Right atrium auricular region (tissue), 2 donors: ENCODE data around the gene ALLC. TPM values are rescaled to one million over a fixed set of nuclear protein-coding genes. Genes with fewer than 3 reads are reported as not detected.

Experiments used
- DNase-seq: peaks from one replicate; pipeline ENCODE4 v3.0.0-alpha.2; 2019; ENCODE audit warnings: low spot score
- H3K27ac ChIP-seq, 2 donors: fragments of 200-600 bp; sonication (generic); 1 replicate in 1 of 2; 2 replicates in 1 of 2; pipeline ENCODE4 v1.5.1; 2016 to 2019
- H3K27me3 ChIP-seq, 2 donors: fragments of 200-600 bp; sonication (generic); one replicate each; pipeline versions ENCODE4 v1.5.1 to v1.6.0; 2017 to 2019
- H3K36me3 ChIP-seq: fragments of 200-600 bp; sonication (generic); one replicate; pipeline ENCODE4 v1.5.1; 2016
- H3K4me1 ChIP-seq, 2 donors: fragments of 200-600 bp; sonication (generic); one replicate each; pipeline versions ENCODE4 v1.5.1 to v1.6.0; 2017 to 2019
- H3K4me3 ChIP-seq, 2 donors: fragments of 200-600 bp; sonication (generic); 1 replicate in 1 of 2; 2 replicates in 1 of 2; pipeline ENCODE4 v1.5.1; 2017 to 2019; ENCODE audit warnings: mild to moderate bottlenecking in 1 of 2, moderate library complexity in 1 of 2
- H3K9me3 ChIP-seq, 2 donors: fragments of 200-600 bp; sonication (generic); one replicate each; pipeline ENCODE4 v1.5.1; 2019
- CTCF ChIP-seq, 2 donors: fragments of 200-600 bp; sonication (generic); IDR thresholded peaks; one replicate each; pipeline ENCODE4 v1.5.1; 2019; ENCODE audit warnings: antibody characterized with exemption in 2 of 2
- total RNA-seq, 2 donors: library from RNA; depleted of rRNA; stranded (reverse); fragments of >200 nt; gene quantifications; one replicate each; pipeline ENCODE4 v1.1.0, GENCODE V29; 2016

Gene ALLC
- total RNA-seq, 2 donors from 2014 or later = not detected

- Histone ChIP-seq H3K9me3 (no peaks in the 10 kb centered on the region), H3K36me3 (no peaks in the 10 kb centered on the region), H3K4me3 (no peak overlapping the region), H3K27me3 (no peaks in the 10 kb centered on the region), H3K4me1 (no peaks in the 10 kb centered on the region), H3K27ac (no peak overlapping the region)
- TF ChIP-seq CTCF (IDR thresholded peaks at IDR 0.05) = no peak
- DNase-seq = no peak
These were observed 16.1 kb upstream of the ALLC start for GRCh38 chr2:3641841-3642421.

GRCh38 chr2:3642521-3643215, 15.3 kb upstream of the ALLC start:
- Histone ChIP-seq H3K4me1 (no peaks in the 10 kb centered on the region), H3K36me3 (no peaks in the 10 kb centered on the region), H3K27ac (no peak overlapping the region), H3K27me3 (no peaks in the 10 kb centered on the region), H3K4me3 (no peak overlapping the region), H3K9me3 (no peaks in the 10 kb centered on the region)
- no peak for TF ChIP-seq CTCF (IDR thresholded peaks at IDR 0.05)
- no peak for DNase-seq

GRCh38 chr2:3643371-3644245, 14.4 kb upstream of the ALLC start:
- DNase-seq = no peak

GRCh38 chr2:3644246-3644525, 13.8 kb upstream of the ALLC start:
- Histone ChIP-seq H3K9me3 (no peaks in the 10 kb centered on the region), H3K27ac (no peak overlapping the region), H3K27me3 (no peaks in the 10 kb centered on the region), H3K4me1 (no peaks in the 10 kb centered on the region), H3K36me3 (no peaks in the 10 kb centered on the region), H3K4me3 (no peak overlapping the region)
- no peak for DNase-seq
- TF ChIP-seq CTCF (IDR thresholded peaks at IDR 0.05) = no peak

More at GRCh38 chr2:3643371-3644245, 14.4 kb upstream of the ALLC start:
- H3K27ac ChIP-seq = no peak overlapping the region
- H3K27me3 ChIP-seq = no peaks in the 10 kb centered on the region
- no peak for TF ChIP-seq CTCF (IDR thresholded peaks at IDR 0.05)
- H3K9me3 ChIP-seq = no peaks in the 10 kb centered on the region
- no peaks in the 10 kb centered on the region for H3K4me1 ChIP-seq
- H3K4me3 ChIP-seq = no peak overlapping the region
- no peaks in the 10 kb centered on the region for H3K36me3 ChIP-seq

- Histone ChIP-seq H3K4me3 (no peak overlapping the region), H3K27ac (no peak overlapping the region), H3K9me3 (no peaks in the 10 kb centered on the region), H3K36me3 (no peaks in the 10 kb centered on the region), H3K27me3 (no peaks in the 10 kb centered on the region), H3K4me1 (no peaks in the 10 kb centered on the region)
- DNase-seq = no peak
- no peak for TF ChIP-seq CTCF (IDR thresholded peaks at IDR 0.05)
These were observed 13.0 kb upstream of the ALLC start for GRCh38 chr2:3644891-3645605.
